NOMO-1 treated with DMSO at 0.1 percent for 48 hours (cell line): ENCODE measurements around the gene DBNDD2.
A peak's percentile ranks its signal among the peaks of the same experiment; 100 is the strongest.

ENCODE experiments used
- DNase-seq: peaks from one replicate; lab custom pipeline; 2025; ENCODE audit not compliant: unreplicated experiment; lab: John Stamatoyannopoulos, UW

The DBNDD2 gene

DNA sequence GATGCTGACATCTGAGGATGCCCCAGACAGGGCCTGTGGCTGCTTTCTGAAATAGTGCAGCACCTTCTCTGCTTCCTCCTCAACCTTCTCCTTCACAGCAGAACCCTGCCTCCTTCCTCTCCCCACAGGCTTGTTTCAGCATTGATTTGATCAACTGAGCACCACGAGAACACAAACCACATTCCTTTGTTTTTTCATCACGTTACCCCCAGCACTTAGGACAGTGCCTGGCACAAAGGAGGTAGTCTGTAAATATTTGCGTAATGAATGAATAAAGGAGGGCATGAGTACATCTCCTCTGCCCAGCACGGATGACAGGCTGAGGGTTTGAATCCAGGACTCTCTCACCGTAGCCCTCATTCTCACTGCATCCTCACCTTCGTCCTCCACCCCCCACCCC, 40.2 kb downstream of the DBNDD2 start:
- no peak for DNase-seq

DNA sequence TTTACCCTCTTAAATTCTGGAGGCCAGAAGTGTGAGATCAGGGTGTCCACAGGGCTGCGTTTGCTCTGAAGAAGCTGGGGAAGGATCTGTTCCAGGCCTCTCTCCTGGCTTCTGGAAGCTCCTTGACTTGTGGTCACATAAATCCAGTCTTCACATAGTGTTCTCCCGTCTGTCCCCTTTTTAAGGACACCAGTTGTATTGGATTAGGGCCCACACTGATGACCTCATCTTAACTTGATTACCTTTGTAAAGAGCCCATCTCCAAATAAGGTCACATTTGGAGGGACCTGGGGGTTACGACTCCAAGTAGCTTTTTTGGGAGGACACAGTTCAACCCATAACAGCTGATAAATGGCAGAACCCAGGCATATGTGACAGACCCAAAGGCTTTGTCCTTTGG, 41.4 kb downstream of the DBNDD2 start:
- no peak for DNase-seq

- peak; percentile 95 for DNase-seq
Measured at GRCh38 chr20:45450097-45450818, 42.2 kb downstream of the DBNDD2 start.

DNA sequence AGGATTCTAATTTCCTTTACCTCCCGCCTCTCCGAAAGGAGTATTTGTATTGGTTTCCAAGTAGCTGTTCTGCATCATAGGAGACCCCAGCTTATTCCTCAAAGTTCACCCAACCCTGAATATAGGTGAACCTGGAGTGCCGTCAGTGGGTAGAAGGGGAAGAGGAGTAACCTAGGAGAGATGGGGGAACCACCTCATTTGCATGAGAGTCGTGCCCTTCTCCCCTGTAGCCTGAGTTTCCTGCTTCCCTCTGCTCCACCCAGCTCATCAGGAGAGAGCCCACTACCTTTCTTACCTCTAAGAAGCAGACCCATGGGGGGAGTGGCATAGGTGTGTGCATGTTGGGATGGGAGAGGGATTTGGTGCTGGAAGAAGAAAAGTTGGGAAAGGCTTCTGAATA, 44.1 kb downstream of the DBNDD2 start:
- no peak for DNase-seq

GRCh38 chr20:45452772-45453691, 44.9 kb downstream of the DBNDD2 start:
- peak; percentile 85 for DNase-seq

DNA sequence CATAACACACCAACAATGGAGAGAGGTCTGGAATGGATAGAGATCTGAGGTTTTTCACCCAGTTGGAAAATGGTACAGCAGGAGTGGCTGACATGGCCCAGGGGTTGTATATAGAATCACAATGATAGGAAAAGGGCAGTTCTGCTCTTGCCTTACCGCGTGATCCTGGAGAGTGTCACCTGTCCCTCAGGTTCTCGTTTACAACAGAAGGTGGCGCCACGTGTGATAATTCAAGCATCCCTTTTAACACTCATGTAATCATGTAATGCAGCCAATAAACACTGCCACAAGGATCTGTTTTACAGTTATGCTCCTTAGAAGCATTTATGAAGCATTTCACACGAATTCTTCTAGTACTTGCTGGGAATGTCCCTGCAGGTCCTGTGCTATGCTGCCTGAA, 48.5 kb downstream of the DBNDD2 start:
- peak; percentile 33 for DNase-seq

GRCh38 chr20:45459606-45460005, 51.5 kb downstream of the DBNDD2 start:
- no peak for DNase-seq
